ENCODE results near the gene PTRH1.

The PTRH1 gene

GRCh38 chr9:127673234-127673633, 42.2 kb downstream of the PTRH1 start:
- TF ChIP-seq CTCF (conservative IDR thresholded peaks at IDR 0.05; ENCODE audit: low read length) = no peak
- no peak for DNase-seq (ENCODE audit: low read depth)
- no peak overlapping the region for H3K4me3 ChIP-seq (ENCODE audit: low read length)

- no peak for DNase-seq (ENCODE audit: low read depth)
- TF ChIP-seq CTCF (conservative IDR thresholded peaks at IDR 0.05; ENCODE audit: low read length) = no peak
- no peak overlapping the region for H3K4me3 ChIP-seq (ENCODE audit: low read length)
Observed at GRCh38 chr9:127667906-127668305, 47.6 kb downstream of the PTRH1 start.

GRCh38 chr9:127667127-127667844, 48.2 kb downstream of the PTRH1 start:
- DNase-seq (ENCODE audit: low read depth) = no peak
- TF ChIP-seq CTCF (conservative IDR thresholded peaks at IDR 0.05; ENCODE audit: low read length) = no peak
- H3K4me3 ChIP-seq (ENCODE audit: low read length) = no peak overlapping the region

GRCh38 chr9:127664678-127665507, 50.6 kb downstream of the PTRH1 start:
- DNase-seq (ENCODE audit: low read depth) = peak; percentile 73
- H3K4me3 ChIP-seq (ENCODE audit: low read length) = no peak overlapping the region
- TF ChIP-seq CTCF (conservative IDR thresholded peaks at IDR 0.05; ENCODE audit: low read length) = no peak

- H3K4me3 ChIP-seq (ENCODE audit: low read length) = no peak overlapping the region
- TF ChIP-seq CTCF (conservative IDR thresholded peaks at IDR 0.05; ENCODE audit: low read length) = no peak
- no peak for DNase-seq (ENCODE audit: low read depth)
Observed at GRCh38 chr9:127664324-127664677, 51.2 kb downstream of the PTRH1 start.
